Erythroblast (primary cell): Measurements from ENCODE around the gene AFAP1.

Source experiments
- GATA1 ChIP-seq: IDR thresholded peaks from 2 replicates; pipeline ENCODE4 v1.6.1; 2011; ENCODE audit warnings: low read depth, mild to moderate bottlenecking, control low read depth, low read length, moderate library complexity
- POLR2A ChIP-seq: IDR thresholded peaks from 2 replicates; pipeline ENCODE4 v1.6.1; 2011; ENCODE audit warnings: mild to moderate bottlenecking, low read length

GRCh38 chr4:7937006-7937405 is 2.7 kb downstream of the AFAP1 start:
- no peak for TF ChIP-seq POLR2A
- no peak for TF ChIP-seq GATA1
